Keratinocyte (primary cell): ENCODE results near the gene MN1. TPM values are rescaled to one million over a fixed set of nuclear protein-coding genes. Genes with fewer than 3 reads are reported as not detected.

Source experiments
- DNase-seq: peaks from one replicate; pipeline ENCODE4 v3.0.0-alpha.2; 2011; ENCODE audit warnings: low read depth, missing footprints, low spot score
- FAIRE-seq: peaks from 2 replicates; lab custom pipeline; 2011; peaks lifted over from hg19 to GRCh38; lab: Jason Lieb, UNC
- H2AFZ ChIP-seq: 2 replicates; pipeline ENCODE4 v1.6.0; 2012; ENCODE audit warnings: low read length, control low read depth, inconsistent platforms; ENCODE audit not compliant: control insufficient read depth
- H3K27ac ChIP-seq: 2 replicates; pipeline ENCODE4 v1.5.1; 2011; ENCODE audit warnings: low read length; ENCODE audit not compliant: control insufficient read depth, insufficient read depth
- H3K27me3 ChIP-seq: 3 replicates; pipeline ENCODE4 v1.6.0; 2011; ENCODE audit warnings: low read length; ENCODE audit not compliant: control insufficient read depth, insufficient read depth; ENCODE audit errors: extremely low read depth
- H3K36me3 ChIP-seq, 2 experiments: 2 replicates in 1 of 2; 3 replicates in 1 of 2; pipeline ENCODE4 v1.5.1; 2011; ENCODE audit warnings: low read length in 2 of 2, mild to moderate bottlenecking in 1 of 2; ENCODE audit not compliant: control insufficient read depth in 2 of 2, insufficient read depth in 2 of 2; ENCODE audit errors: extremely low read depth in 1 of 2
- H3K4me1 ChIP-seq: 3 replicates; pipeline ENCODE4 v1.5.1; 2011; ENCODE audit warnings: low read length; ENCODE audit not compliant: control insufficient read depth, insufficient read depth; ENCODE audit errors: extremely low read depth
- H3K4me2 ChIP-seq: 3 replicates; pipeline ENCODE4 v1.6.0; 2011; ENCODE audit warnings: low read depth, low read length; ENCODE audit not compliant: control insufficient read depth, insufficient read depth; ENCODE audit errors: extremely low read depth
- H3K4me3 ChIP-seq, 3 experiments: fragments of 200-600 bp in 1 of 3; sonication (generic) in 1 of 3; 2 replicates in 2 of 3; 3 replicates in 1 of 3; pipeline ENCODE4 v1.5.1; 2011 to 2016; ENCODE audit warnings: low read length in 3 of 3, mild to moderate bottlenecking in 3 of 3, control low read depth in 2 of 3, inconsistent platforms in 1 of 3, low read depth in 1 of 3, mixed read lengths in 1 of 3, mixed run types in 1 of 3, moderate library complexity in 1 of 3; ENCODE audit not compliant: control insufficient read depth in 2 of 3, insufficient read depth in 2 of 3; ENCODE audit errors: extremely low read depth in 1 of 3
- H3K79me2 ChIP-seq: 2 replicates; pipeline ENCODE4 v1.6.0; 2012; ENCODE audit warnings: low read length; ENCODE audit not compliant: control insufficient read depth, insufficient read depth
- H3K9ac ChIP-seq: 3 replicates; pipeline ENCODE4 v1.6.0; 2011; ENCODE audit warnings: low read length; ENCODE audit not compliant: control insufficient read depth, insufficient read depth; ENCODE audit errors: extremely low read depth
- H3K9me1 ChIP-seq: 3 replicates; pipeline ENCODE4 v1.6.0; 2011; ENCODE audit warnings: low read length; ENCODE audit not compliant: control insufficient read depth, insufficient read depth; ENCODE audit errors: extremely low read depth
- H3K9me3 ChIP-seq: 2 replicates; pipeline ENCODE4 v1.5.1; 2012; ENCODE audit warnings: low read depth, low read length; ENCODE audit not compliant: control insufficient read depth
- H4K20me1 ChIP-seq: 3 replicates; pipeline ENCODE4 v1.6.0; 2011; ENCODE audit warnings: low read length; ENCODE audit not compliant: control insufficient read depth, insufficient read depth; ENCODE audit errors: extremely low read depth
- CTCF ChIP-seq, 3 experiments: IDR thresholded peaks in 1 of 3; conservative IDR thresholded peaks in 1 of 3; optimal IDR thresholded peaks in 1 of 3; 2 replicates in 2 of 3; 3 replicates in 1 of 3; pipeline versions ENCODE3 to v1.5.1; 2011; ENCODE audit warnings: low read length in 3 of 3, mild to moderate bottlenecking in 3 of 3, moderate library complexity in 2 of 3, control low read depth in 1 of 3, inconsistent platforms in 1 of 3; ENCODE audit not compliant: insufficient read depth in 2 of 3; ENCODE audit errors: extremely low read depth in 1 of 3
- EZH2 ChIP-seq: IDR thresholded peaks from one replicate; pipeline ENCODE4 v1.6.1; 2012; ENCODE audit warnings: inconsistent platforms, mild to moderate bottlenecking, low read length, moderate library complexity
- dilution Hi-C: fragments of 300-500 bp; cut with MboI; formaldehyde crosslinking; loops from one replicate; pipeline ENCODE4 v1.7.0; 2020; ENCODE audit warnings: low sequenced_read_pairs; ENCODE audit not compliant: extremely low pct_ligation_motif_present
- polyA plus RNA-seq, 5 experiments: library from polyadenylated mRNA; depleted of rRNA in 3 of 5; stranded (reverse) in 3 of 5; stranded (forward) in 1 of 5; unstranded in 1 of 5; fragments of >200 nt; gene quantifications; 1 replicate in 1 of 5; 2 replicates in 3 of 5; 3 replicates in 1 of 5; pipeline versions ENCODE4 v1.2.1 to v1.2.3, GENCODE V29; 2011 to 2012; ENCODE audit warnings: missing spikeins in 2 of 5, low read depth in 1 of 5, low replicate concordance in 1 of 5

MN1 gene
- polyA plus RNA-seq, 1 donor (not counting 4 experiments of a cell fraction or from before 2014, with no cell fraction given) = 2.2 TPM

DNA sequence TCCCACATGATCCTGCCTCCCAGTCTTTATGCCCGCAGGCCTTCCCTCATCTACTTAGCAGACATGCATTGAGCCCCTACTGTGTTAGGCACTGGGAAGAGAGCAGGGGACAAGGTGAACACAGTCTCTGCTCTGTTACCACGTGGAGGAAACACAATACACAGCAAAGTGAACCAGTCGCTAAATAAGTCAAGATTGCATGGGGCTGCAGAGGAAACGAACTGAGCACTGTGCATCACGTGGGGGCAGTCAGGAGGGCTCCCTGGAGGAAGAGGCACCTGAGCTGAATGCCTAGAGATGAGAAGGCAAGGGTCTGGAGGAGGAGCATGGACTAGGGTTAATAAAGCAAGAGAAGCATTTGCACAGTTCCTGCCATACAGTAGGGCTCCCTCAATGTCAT lies 102.7 kb downstream of the MN1 start:
- DNase-seq (no peak), FAIRE-seq (no peak)
- Histone ChIP-seq H3K4me2 (no peak overlapping the region), H3K9ac (no peak overlapping the region), H3K27ac (no peak overlapping the region), H3K9me3 (no peaks in the 10 kb centered on the region), H3K9me1 (no peaks in the 10 kb centered on the region), H3K79me2 (no peaks in the 10 kb centered on the region), H3K4me3 (no peak overlapping the region), H2AFZ (no peak overlapping the region), H4K20me1 (no peaks in the 10 kb centered on the region), H3K4me1 (no peaks in the 10 kb centered on the region), H3K27me3 (no peaks in the 10 kb centered on the region), H3K36me3 (no peaks in the 10 kb centered on the region)
- dilution Hi-C loops = no loop called here
- TF ChIP-seq EZH2 (no peak), CTCF (optimal IDR thresholded peaks at IDR 0.05 in 1 of 3, IDR thresholded peaks at IDR 0.05 in 1 of 3, conservative IDR thresholded peaks at IDR 0.05 in 1 of 3; ENCODE audit: extremely low read depth in 1 of 3, insufficient read depth in 2 of 3, low read length in 3 of 3) (no peak)

Other genes with a start within 250 kb of the MN1 start
- gene PITPNB, start 117.5 kb upstream of the MN1 start, polyA plus RNA-seq = 39.1 to 81.6 TPM (median 76.3 TPM) in 3 replicates